Activated CD8-positive, alpha-beta memory T cell treated with anti-CD3 and anti-CD28 coated beads, Interleukin-2, amount 10 ng/mL, durations not matched to agents 7 days and 5 days (primary cell): ENCODE measurements around the gene CPPED1. TPM values are rescaled to one million over a fixed set of nuclear protein-coding genes. Genes with fewer than 3 reads are reported as not detected.
A peak's percentile ranks its signal among the peaks of the same experiment; 100 is the strongest.
"Not testable (repeated sequence)": the region's sequence is repeated elsewhere in the genome, so short reads cannot be mapped to it uniquely, and the experiment has no call there.

Experiments
- ATAC-seq: fragments of 150-1000 bp; cut with Tn5 transposase; one replicate; pipeline ENCODE4 v1.10.0; 2021; ENCODE audit warnings: moderate library complexity
- CTCF ChIA-PET: fragments of 350-600 bp; sonication (Branson Sonifier 250); formaldehyde crosslinking; loops from one replicate; lab custom pipeline; 2021; ENCODE audit warnings: antibody characterized with exemption; lab: Charles Lee
- DNase-seq: peaks from one replicate; pipeline ENCODE4 v3.0.0-alpha.2; 2020
- H3K27ac Mint-ChIP-seq: one replicate; pipeline ENCODE4 v1.8.0; 2021; ENCODE audit warnings: mild to moderate bottlenecking, mixed read lengths
- H3K27me3 Mint-ChIP-seq: one replicate; pipeline ENCODE4 v1.8.0; 2021; ENCODE audit warnings: mixed read lengths
- H3K36me3 Mint-ChIP-seq: one replicate; pipeline ENCODE4 v1.8.0; 2021; ENCODE audit warnings: mild to moderate bottlenecking, mixed read lengths
- H3K4me1 Mint-ChIP-seq: one replicate; pipeline ENCODE4 v1.8.0; 2021; ENCODE audit warnings: mixed read lengths
- H3K4me3 Mint-ChIP-seq: one replicate; pipeline ENCODE4 v1.8.0; 2021; ENCODE audit warnings: mild to moderate bottlenecking, moderate library complexity, mixed read lengths
- H3K9me3 Mint-ChIP-seq: one replicate; pipeline ENCODE4 v1.8.0; 2022; ENCODE audit warnings: low read depth, mixed read lengths
- total RNA-seq, 2 experiments: library from RNA; stranded (reverse); gene quantifications; one replicate each; pipeline ENCODE4 v1.2.3, GENCODE V29; 2021

The CPPED1 gene
- total RNA-seq, 2 experiments from 2014 or later, result 20.5 to 21.5 TPM

DNA sequence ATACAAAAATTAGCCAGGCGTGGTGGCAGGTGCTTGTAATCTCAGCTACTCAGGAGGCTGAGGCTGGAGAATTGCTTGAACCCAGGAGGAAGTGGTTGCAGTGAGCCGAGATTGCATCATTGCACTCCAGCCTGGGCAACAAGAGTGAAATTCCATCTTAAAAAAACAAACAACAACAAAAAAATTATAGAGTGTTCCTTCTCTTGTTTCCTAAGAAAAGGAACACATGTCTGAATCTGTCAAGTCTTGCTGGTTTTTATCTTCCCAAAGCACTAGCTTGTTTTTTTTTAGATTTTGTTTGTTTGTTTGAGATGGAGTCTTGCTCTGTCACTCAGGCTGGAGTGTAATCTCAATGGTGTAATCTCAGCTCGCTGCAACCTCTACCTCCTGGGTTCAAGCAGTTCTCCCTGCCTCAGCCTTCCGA is 13.1 kb upstream of the CPPED1 start:
- not testable (repeated sequence) for H3K27ac Mint-ChIP-seq, H3K9me3 Mint-ChIP-seq, ATAC-seq, H3K4me3 Mint-ChIP-seq, DNase-seq, H3K27me3 Mint-ChIP-seq, H3K36me3 Mint-ChIP-seq
- peaks cover 27% of the 10 kb centered on the region for H3K4me1 Mint-ChIP-seq
- CTCF ChIA-PET, result interaction anchor here (0.7 to 4.3 kb wide), 7 partner anchors 11 to 722 kb away, joined by 3 to 24 read pairs (median 4); partner anchors contain the start of gene CPPED1

DNA sequence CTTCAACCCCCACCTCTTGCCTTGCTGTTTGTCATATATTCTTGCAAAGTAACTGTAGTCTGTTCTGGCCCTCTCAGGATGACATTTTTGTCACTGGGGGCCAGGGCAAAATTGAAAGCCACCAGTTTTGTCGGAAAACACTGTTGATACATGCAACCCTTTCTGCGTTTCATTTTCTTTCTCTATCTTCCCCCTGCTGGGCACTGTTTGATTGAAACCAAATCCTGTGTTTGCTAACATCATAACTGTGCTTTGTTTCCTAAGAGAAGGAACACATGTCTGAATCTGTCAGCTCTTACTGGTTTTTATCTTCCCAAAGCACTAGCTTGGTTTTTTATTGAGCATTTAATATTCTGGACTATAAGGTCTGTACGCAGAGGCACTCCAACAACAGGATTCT is 11.7 kb upstream of the CPPED1 start:
- peaks cover 5% of the 10 kb centered on the region for H3K27me3 Mint-ChIP-seq
- ATAC-seq, result no peak
- H3K36me3 Mint-ChIP-seq, result peaks cover 3% of the 10 kb centered on the region
- CTCF ChIA-PET, result interaction anchor here (0.7 to 4.3 kb wide), 2 partner anchors 14 to 242 kb away, joined by 3 to 24 read pairs; no protein-coding TSS in a partner anchor
- no peak overlapping the region for H3K4me3 Mint-ChIP-seq
- peaks cover 5% of the 10 kb centered on the region for H3K9me3 Mint-ChIP-seq
- peak overlapping the region; percentile 54 for H3K27ac Mint-ChIP-seq
- DNase-seq, result no peak
- H3K4me1 Mint-ChIP-seq, result peaks cover 33% of the 10 kb centered on the region

- not testable (repeated sequence) for DNase-seq, H3K27ac Mint-ChIP-seq, H3K27me3 Mint-ChIP-seq, H3K4me3 Mint-ChIP-seq, H3K9me3 Mint-ChIP-seq, H3K36me3 Mint-ChIP-seq, ATAC-seq
- CTCF ChIA-PET, result interaction anchor here (0.8 kb wide), 1 partner anchor 240 kb away, joined by 4 read pairs; no protein-coding TSS in a partner anchor
- peaks cover 30% of the 10 kb centered on the region for H3K4me1 Mint-ChIP-seq
Observed at GRCh38 chr16:12813734-12814133, 10.0 kb upstream of the CPPED1 start.

GRCh38 chr16:12813321-12813720 is 9.6 kb upstream of the CPPED1 start:
- not testable (repeated sequence) for DNase-seq, H3K9me3 Mint-ChIP-seq, H3K36me3 Mint-ChIP-seq, H3K27me3 Mint-ChIP-seq, H3K27ac Mint-ChIP-seq, ATAC-seq, H3K4me3 Mint-ChIP-seq
- H3K4me1 Mint-ChIP-seq, result peaks cover 27% of the 10 kb centered on the region
- CTCF ChIA-PET, result interaction anchor here (0.8 kb wide), 1 partner anchor 239 kb away, joined by 4 read pairs; no protein-coding TSS in a partner anchor

DNA sequence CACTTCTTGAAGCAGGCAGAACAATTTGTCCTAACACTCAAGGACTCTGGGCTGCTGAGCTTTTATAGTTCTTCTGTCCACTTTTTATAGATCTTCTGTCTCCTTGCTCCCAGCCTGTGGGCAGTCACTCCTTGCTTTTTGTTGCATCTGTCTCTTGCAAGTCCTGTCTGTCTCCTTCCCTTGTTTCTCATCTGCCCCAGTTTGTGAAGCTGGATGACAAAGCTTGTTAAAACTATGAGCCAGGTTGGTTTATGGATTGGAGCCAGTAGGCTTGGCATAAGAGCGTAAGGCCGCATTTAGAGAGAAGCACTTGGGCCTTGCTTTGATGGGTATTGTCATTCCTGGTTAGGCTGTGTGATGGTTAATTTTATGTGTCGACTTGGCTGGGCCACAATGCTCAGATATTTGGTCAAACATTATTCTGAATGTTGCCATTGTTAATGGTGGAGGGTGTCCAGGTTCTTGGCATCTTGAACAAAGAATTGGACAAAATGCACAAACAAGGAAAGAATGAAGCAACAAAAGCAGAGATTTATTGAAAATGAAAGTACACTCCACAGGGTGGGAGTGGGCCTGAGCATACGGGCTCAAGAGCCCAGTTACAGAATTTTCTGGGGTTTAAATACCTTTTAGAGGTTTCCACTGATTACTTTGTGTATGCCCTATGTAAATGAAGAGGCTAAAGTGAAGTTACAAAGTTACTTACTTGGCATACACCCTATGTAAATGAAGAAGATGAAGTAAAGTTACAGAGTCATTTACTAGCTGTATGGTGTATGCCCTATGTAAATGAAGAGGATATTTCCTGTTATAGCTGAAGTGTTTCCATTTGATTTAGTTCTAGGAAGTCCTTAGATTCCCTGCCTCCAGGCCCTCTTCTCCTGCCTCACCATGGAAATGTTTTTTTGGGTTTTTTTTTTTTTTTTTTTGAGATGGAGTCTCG is 8.0 kb upstream of the CPPED1 start:
- Mint-ChIP-seq H3K27ac (no peak overlapping the region), H3K4me3 (no peak overlapping the region), H3K36me3 (peaks cover 3% of the 10 kb centered on the region), H3K4me1 (peaks cover 19% of the 10 kb centered on the region), H3K27me3 (no peaks in the 10 kb centered on the region), H3K9me3 (peaks cover 5% of the 10 kb centered on the region)
- CTCF ChIA-PET, result interaction anchor here (1.2 kb wide), 1 partner anchor 7 kb away, joined by 3 read pairs; no protein-coding TSS in a partner anchor
- no peak for DNase-seq
- no peak for ATAC-seq

GRCh38 chr16:12805066-12805465 is 1.4 kb upstream of the CPPED1 start:
- H3K4me3 Mint-ChIP-seq, result peak overlapping the region; percentile 61
- no peak for DNase-seq
- peaks cover 34% of the 10 kb centered on the region for H3K4me1 Mint-ChIP-seq
- no peak overlapping the region for H3K27ac Mint-ChIP-seq
- H3K36me3 Mint-ChIP-seq, result peaks cover 9% of the 10 kb centered on the region
- H3K9me3 Mint-ChIP-seq, result no peaks in the 10 kb centered on the region
- no peaks in the 10 kb centered on the region for H3K27me3 Mint-ChIP-seq
- CTCF ChIA-PET, result interaction anchor here (1.6 kb wide), 1 partner anchor 12 kb away, joined by 3 read pairs; no protein-coding TSS in a partner anchor
- ATAC-seq, result no peak

DNA sequence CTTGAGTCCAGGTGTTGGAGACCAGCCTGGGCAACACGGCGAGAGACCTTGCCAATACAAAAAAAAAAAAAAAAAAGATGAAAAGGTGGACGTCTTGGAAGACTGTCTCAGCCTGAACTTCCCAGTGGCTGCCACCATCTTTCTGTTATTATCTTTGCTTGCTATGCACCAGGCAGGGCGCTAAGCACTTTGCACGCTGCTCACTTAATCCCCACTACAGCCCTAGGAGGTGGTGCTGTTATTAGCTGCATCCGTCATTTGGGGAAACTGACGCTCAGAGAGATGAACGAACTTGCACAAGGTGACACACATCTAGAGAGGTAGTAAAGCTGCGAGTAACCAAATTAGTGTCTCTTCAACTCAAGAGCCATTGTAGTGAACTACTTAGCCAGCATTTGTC is 708 bp upstream of the CPPED1 start:
- Mint-ChIP-seq H3K36me3 (peaks cover 13% of the 10 kb centered on the region), H3K27me3 (no peaks in the 10 kb centered on the region), H3K4me3 (peak overlapping the region; percentile 61), H3K27ac (peak overlapping the region; percentile 26), H3K4me1 (peaks cover 36% of the 10 kb centered on the region), H3K9me3 (no peaks in the 10 kb centered on the region)
- CTCF ChIA-PET, result interaction anchor here (1.7 kb wide), 1 partner anchor 13 kb away, joined by 6 read pairs; no protein-coding TSS in a partner anchor
- DNase-seq (no peak), ATAC-seq (no peak)

DNA sequence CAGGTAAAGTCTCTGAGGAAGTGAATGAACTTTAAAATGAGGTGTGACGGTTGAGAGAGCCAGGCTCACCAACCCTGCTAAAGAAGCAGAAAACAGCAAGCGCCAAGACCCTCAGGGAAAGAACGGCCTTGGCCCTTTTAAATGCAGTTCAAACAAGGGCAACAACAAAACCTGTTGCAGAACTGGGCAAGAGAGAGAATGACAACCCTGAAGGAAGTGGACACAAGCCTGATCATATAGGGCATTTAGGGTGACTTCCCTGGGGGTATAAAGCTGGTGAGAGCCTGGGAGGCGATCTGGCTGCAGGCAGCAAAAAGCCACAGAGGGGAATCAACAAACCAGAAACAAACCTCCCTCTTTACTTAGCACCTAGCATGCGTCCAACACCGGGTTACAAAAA is 1.0 kb downstream of the CPPED1 start:
- no peak for ATAC-seq
- no peak for DNase-seq
- Mint-ChIP-seq H3K27ac (peak overlapping the region; percentile 91), H3K4me3 (peak overlapping the region; percentile 97), H3K4me1 (peaks cover 39% of the 10 kb centered on the region), H3K9me3 (no peaks in the 10 kb centered on the region), H3K27me3 (no peaks in the 10 kb centered on the region), H3K36me3 (peaks cover 18% of the 10 kb centered on the region)
- CTCF ChIA-PET, result interaction anchor here (0.8 to 1.7 kb wide), 3 partner anchors 14 to 53 kb away, joined by 3 to 6 read pairs (median 3); no protein-coding TSS in a partner anchor

DNA sequence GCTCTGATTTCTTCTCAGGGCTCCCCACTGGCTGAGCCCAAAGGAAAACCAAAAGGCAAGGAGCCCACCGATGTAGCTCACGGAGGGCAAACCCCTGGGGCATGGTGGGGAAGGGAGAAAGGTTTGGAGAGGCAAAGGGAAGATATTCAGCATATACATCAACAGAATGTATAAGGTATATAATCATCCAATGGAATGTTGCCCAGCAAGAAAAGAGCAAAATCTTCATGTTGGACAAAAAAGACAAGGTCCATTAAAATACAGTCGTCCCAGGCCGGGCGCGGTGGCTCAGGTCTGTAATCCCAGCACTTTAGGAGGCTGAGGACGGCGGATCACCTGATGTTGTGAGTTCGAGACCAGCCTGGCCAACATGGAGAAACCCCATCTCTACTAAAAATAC is 1.6 kb downstream of the CPPED1 start:
- Mint-ChIP-seq H3K27me3 (no peaks in the 10 kb centered on the region), H3K36me3 (peaks cover 20% of the 10 kb centered on the region), H3K4me3 (peak overlapping the region; percentile 97), H3K9me3 (no peaks in the 10 kb centered on the region), H3K4me1 (peaks cover 39% of the 10 kb centered on the region), H3K27ac (peak overlapping the region; percentile 91)
- no peak for DNase-seq
- CTCF ChIA-PET, result interaction anchor here (0.5 to 0.8 kb wide), 2 partner anchors 14 to 52 kb away, joined by 3 read pairs; no protein-coding TSS in a partner anchor
- ATAC-seq, result no peak

DNA sequence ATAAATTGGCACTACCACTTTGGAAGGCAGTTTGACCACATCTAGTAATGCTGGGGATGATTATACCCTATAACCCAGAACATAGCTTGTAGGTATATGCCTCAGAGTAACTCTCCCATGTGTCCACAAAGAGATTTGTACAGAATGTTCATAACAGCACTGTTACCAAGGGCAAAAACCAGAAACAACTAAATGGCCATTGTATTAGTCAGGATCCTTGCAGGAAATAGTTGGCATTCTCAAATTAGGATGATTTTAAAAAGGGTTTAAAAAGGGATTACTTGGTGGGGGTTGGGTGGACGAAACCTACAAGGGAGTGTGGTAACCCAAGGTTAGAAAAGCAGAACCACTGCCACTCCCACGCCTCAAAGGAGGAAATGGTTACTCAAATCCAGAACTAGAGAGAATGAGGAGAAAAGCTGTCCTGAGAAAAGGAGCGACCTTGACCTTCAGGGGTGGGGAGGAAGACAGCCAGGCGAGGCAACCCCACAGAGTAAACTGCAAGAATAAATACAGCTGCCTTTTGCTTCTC is 2.1 kb downstream of the CPPED1 start:
- peaks cover 21% of the 10 kb centered on the region for H3K36me3 Mint-ChIP-seq
- H3K27ac Mint-ChIP-seq, result peak overlapping the region; percentile 91
- H3K9me3 Mint-ChIP-seq, result no peaks in the 10 kb centered on the region
- CTCF ChIA-PET, result interaction anchor here (0.5 to 0.8 kb wide), 2 partner anchors 14 to 51 kb away, joined by 3 read pairs; no protein-coding TSS in a partner anchor
- peak; percentile 63 for DNase-seq
- H3K27me3 Mint-ChIP-seq, result no peaks in the 10 kb centered on the region
- H3K4me3 Mint-ChIP-seq, result peak overlapping the region; percentile 97
- no peak for ATAC-seq
- peaks cover 39% of the 10 kb centered on the region for H3K4me1 Mint-ChIP-seq

DNA sequence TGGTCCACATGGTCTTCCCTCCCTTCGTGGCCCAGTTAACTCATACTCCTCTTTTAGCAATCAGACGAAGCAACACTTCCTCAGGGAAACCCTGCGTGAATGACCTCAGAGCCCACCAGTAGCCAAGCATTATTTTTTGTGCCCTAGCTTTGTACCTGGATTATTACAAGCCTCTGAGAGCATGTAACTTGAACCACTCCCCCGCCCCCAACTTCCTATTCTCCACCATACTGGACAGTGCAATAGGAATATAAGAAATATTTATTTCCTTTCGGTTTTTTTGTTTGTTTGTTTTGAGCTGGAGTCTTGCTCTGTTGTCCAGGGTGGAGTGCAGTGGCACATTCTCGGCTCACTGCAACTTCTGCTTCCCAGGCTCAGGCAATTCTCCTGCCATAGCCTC is 2.9 kb downstream of the CPPED1 start:
- H3K9me3 Mint-ChIP-seq, result no peaks in the 10 kb centered on the region
- peak overlapping the region; percentile 5 for H3K27ac Mint-ChIP-seq
- peaks cover 39% of the 10 kb centered on the region for H3K4me1 Mint-ChIP-seq
- peaks cover 24% of the 10 kb centered on the region for H3K36me3 Mint-ChIP-seq
- ATAC-seq, result no peak
- H3K4me3 Mint-ChIP-seq, result no peak overlapping the region
- no peak for DNase-seq
- CTCF ChIA-PET, result no interaction called here
- no peaks in the 10 kb centered on the region for H3K27me3 Mint-ChIP-seq

- ATAC-seq, H3K4me3 Mint-ChIP-seq, H3K27me3 Mint-ChIP-seq, CTCF ChIA-PET, DNase-seq, H3K27ac Mint-ChIP-seq, H3K9me3 Mint-ChIP-seq: not testable (repeated sequence)
- Mint-ChIP-seq H3K36me3 (peaks cover 24% of the 10 kb centered on the region), H3K4me1 (peaks cover 39% of the 10 kb centered on the region)
Observed at GRCh38 chr16:12799996-12800395, 3.7 kb downstream of the CPPED1 start.

GRCh38 chr16:12798846-12799245 is 4.8 kb downstream of the CPPED1 start:
- no peak overlapping the region for H3K4me3 Mint-ChIP-seq
- no peak overlapping the region for H3K27ac Mint-ChIP-seq
- peaks cover 25% of the 10 kb centered on the region for H3K36me3 Mint-ChIP-seq
- no peak for ATAC-seq
- CTCF ChIA-PET, result interaction anchor here (0.7 kb wide), 1 partner anchor 24 kb away, joined by 4 read pairs; no protein-coding TSS in a partner anchor
- peaks cover 34% of the 10 kb centered on the region for H3K4me1 Mint-ChIP-seq
- no peaks in the 10 kb centered on the region for H3K27me3 Mint-ChIP-seq
- no peak for DNase-seq
- H3K9me3 Mint-ChIP-seq, result no peaks in the 10 kb centered on the region
